GM23338 (cell line): ENCODE results near the gene POU2F3. TPM values are rescaled to one million over a fixed set of nuclear protein-coding genes. Genes with fewer than 3 reads are reported as not detected.

Source experiments
- ATAC-seq: fragments of 200-7000 bp; cut with Tn5 transposase; 3 replicates; pipeline ENCODE4 v1.9.1; 2020
- DNase-seq: peaks from one replicate; pipeline ENCODE4 v3.0.0-alpha.2; 2015; ENCODE audit warnings: low spot score
- H2AFZ ChIP-seq: fragments of 200-600 bp; sonication (generic); 2 replicates; pipeline ENCODE4 v1.8.0; 2016; ENCODE audit warnings: antibody characterized with exemption, mild to moderate bottlenecking, moderate library complexity
- H3F3A ChIP-seq: fragments of 200-600 bp; sonication (generic); replicated peaks from 2 replicates; pipeline ENCODE4 v1.8.0; 2017; ENCODE audit warnings: antibody characterized with exemption, mixed run types, low read depth
- H3K27ac ChIP-seq: fragments of 200-600 bp; sonication (generic); 2 replicates; pipeline ENCODE4 v1.6.1; 2016; ENCODE audit warnings: low read depth
- H3K27me3 ChIP-seq: fragments of 200-600 bp; sonication (generic); 2 replicates; pipeline ENCODE4 v1.8.0; 2016; ENCODE audit warnings: mild to moderate bottlenecking, mixed run types, moderate library complexity; ENCODE audit not compliant: insufficient read depth
- H3K36me3 ChIP-seq: fragments of 200-600 bp; sonication (generic); 2 replicates; pipeline ENCODE4 v1.8.0; 2016; ENCODE audit warnings: mild to moderate bottlenecking; ENCODE audit not compliant: insufficient read depth
- H3K4me1 ChIP-seq: fragments of 200-600 bp; sonication (generic); 2 replicates; pipeline ENCODE4 v1.8.0; 2016; ENCODE audit warnings: mild to moderate bottlenecking, moderate library complexity; ENCODE audit not compliant: insufficient read depth
- H3K4me2 ChIP-seq: fragments of 200-600 bp; sonication (generic); 2 replicates; pipeline ENCODE4 v1.7.1; 2017; ENCODE audit warnings: mixed run types
- H3K4me3 ChIP-seq: fragments of 200-600 bp; sonication (generic); 2 replicates; pipeline ENCODE4 v1.6.1; 2016; ENCODE audit warnings: mixed run types
- H3K79me2 ChIP-seq: fragments of 200-600 bp; sonication (generic); replicated peaks from 2 replicates; pipeline ENCODE4 v1.8.0; 2017; ENCODE audit warnings: mild to moderate bottlenecking; ENCODE audit not compliant: insufficient read depth
- H3K9me2 ChIP-seq: fragments of 200-600 bp; sonication (generic); 2 replicates; pipeline ENCODE4 v1.8.0; 2017; ENCODE audit not compliant: insufficient read depth
- H4K20me1 ChIP-seq: fragments of 200-600 bp; sonication (generic); replicated peaks from 2 replicates; pipeline ENCODE4 v1.8.0; 2017; ENCODE audit warnings: mild to moderate bottlenecking; ENCODE audit not compliant: insufficient read depth
- H3K27ac Mint-ChIP-seq: 2 replicates; pipeline ENCODE4 v1.8.0; 2020; ENCODE audit warnings: inconsistent platforms, mild to moderate bottlenecking, moderate library complexity, mixed read lengths
- H3K27me3 Mint-ChIP-seq: 3 replicates; pipeline ENCODE4 v1.8.0; 2022; ENCODE audit warnings: low read depth, mild to moderate bottlenecking, moderate library complexity, mixed read lengths, inconsistent platforms; ENCODE audit not compliant: insufficient read depth, poor library complexity
- H3K36me3 Mint-ChIP-seq: 3 replicates; pipeline ENCODE4 v1.8.0; 2021; ENCODE audit warnings: low read depth, mild to moderate bottlenecking, inconsistent platforms, moderate library complexity, mixed read lengths
- H3K4me1 Mint-ChIP-seq: 3 replicates; pipeline ENCODE4 v1.8.0; 2020; ENCODE audit warnings: mild to moderate bottlenecking, inconsistent platforms, mixed read lengths
- H3K4me3 Mint-ChIP-seq: 3 replicates; pipeline ENCODE4 v1.8.0; 2021; ENCODE audit warnings: moderate library complexity, mild to moderate bottlenecking, inconsistent platforms, mixed read lengths
- H3K9me3 Mint-ChIP-seq: 3 replicates; pipeline ENCODE4 v1.8.0; 2020; ENCODE audit warnings: moderate library complexity, mild to moderate bottlenecking, inconsistent platforms, mixed read lengths
- CREB1 ChIP-seq: fragments of 250-450 bp; sonication (Bioruptor Pico); IDR thresholded peaks from 2 replicates; pipeline ENCODE4 v1.5.0; 2020; ENCODE audit warnings: low read depth, mild to moderate bottlenecking, moderate library complexity
- CTCF ChIP-seq, 2 experiments: fragments of 200-600 bp in 1 of 2; sonication (generic) in 1 of 2; conservative IDR thresholded peaks; 2 replicates each; pipeline versions ENCODE4 v1.5.1 to v1.6.1; 2016 to 2017; ENCODE audit warnings: antibody characterized with exemption in 2 of 2, low read depth in 2 of 2, mild to moderate bottlenecking in 2 of 2, moderate library complexity in 1 of 2
- ETS1 ChIP-seq: IDR thresholded peaks from 2 replicates; pipeline ENCODE4 v1.6.1; 2016; ENCODE audit warnings: antibody characterized with exemption
- EZH2 ChIP-seq: fragments of 200-600 bp; sonication (generic); IDR thresholded peaks from one replicate; pipeline ENCODE4 v1.8.0; 2017; ENCODE audit warnings: antibody characterized with exemption, mild to moderate bottlenecking, low read depth; ENCODE audit not compliant: unreplicated experiment
- EZH2phosphoT487 ChIP-seq: fragments of 200-600 bp; sonication (generic); IDR thresholded peaks from one replicate; pipeline ENCODE4 v1.8.1; 2018; ENCODE audit warnings: antibody characterized with exemption; ENCODE audit not compliant: unreplicated experiment
- JUNB ChIP-seq: IDR thresholded peaks from one replicate; pipeline ENCODE4 v1.6.1; 2016; ENCODE audit warnings: antibody characterized with exemption; ENCODE audit not compliant: unreplicated experiment
- NANOG ChIP-seq: IDR thresholded peaks from 2 replicates; pipeline ENCODE4 v1.6.1; 2016; ENCODE audit warnings: antibody characterized with exemption, borderline replicate concordance
- POLR2AphosphoS5 ChIP-seq: IDR thresholded peaks from 2 replicates; pipeline ENCODE4 v1.6.1; 2016; ENCODE audit warnings: antibody characterized with exemption, low read depth
- REST ChIP-seq: IDR thresholded peaks from one replicate; pipeline ENCODE4 v1.6.1; 2018; ENCODE audit warnings: antibody characterized with exemption; ENCODE audit not compliant: unreplicated experiment
- STAT1 ChIP-seq: IDR thresholded peaks from one replicate; pipeline ENCODE4 v1.6.1; 2016; ENCODE audit warnings: antibody characterized with exemption; ENCODE audit not compliant: unreplicated experiment
- ZNF331 ChIP-seq: fragments of 250-450 bp; sonication (Bioruptor Pico); IDR thresholded peaks from 2 replicates; pipeline ENCODE4 v1.5.0; 2020; ENCODE audit warnings: low read depth, mild to moderate bottlenecking, moderate library complexity
- ZNF462 ChIP-seq: fragments of 250-450 bp; sonication (Bioruptor Pico); IDR thresholded peaks from 2 replicates; pipeline ENCODE4 v1.5.0; 2020; ENCODE audit warnings: mild to moderate bottlenecking, moderate library complexity
- polyA plus RNA-seq: library from polyadenylated mRNA; unstranded; fragments of >200 nt; fragmentation: Nextera tagmentation; extraction: Ambion mirVana; gene quantifications from 2 replicates; pipeline ENCODE4 v1.2.1, GENCODE V29; 2016
- total RNA-seq: library from RNA; depleted of rRNA; stranded (reverse); fragments of >200 nt; shearing (Covaris generic); gene quantifications from 2 replicates; pipeline ENCODE4 v1.2.3, GENCODE V29; 2014

The POU2F3 gene
- total and polyA plus RNA-seq, 2 experiments from 2014 or later: 0.45 to 0.79 TPM

- Histone ChIP-seq H3F3A (peaks cover 10% of the 10 kb centered on the region; the same call in 1 of the 2 replicates), H3K4me2 (no peak overlapping the region), H3K4me1 (peaks cover 7% of the 10 kb centered on the region), H3K36me3 (no peaks in the 10 kb centered on the region), H3K27me3 (peaks cover 13% of the 10 kb centered on the region; the same call in 1 of the 2 replicates), H3K4me3 (no peak overlapping the region), H3K79me2 (peaks cover 7% of the 10 kb centered on the region; the same call in 1 of the 2 replicates), H3K27ac (no peak overlapping the region), H2AFZ (no peak overlapping the region), H4K20me1 (peaks cover 3% of the 10 kb centered on the region; the same call in 1 of the 2 replicates), H3K9me2 (no peaks in the 10 kb centered on the region)
- H3K4me3 Mint-ChIP-seq: no peak overlapping the region
- DNase-seq: no peak
- no peak for TF ChIP-seq CTCF (conservative IDR thresholded peaks at IDR 0.05; ENCODE audit: low read depth in 2 of 2)
- no peak for TF ChIP-seq STAT1
- no peak for TF ChIP-seq EZH2
- TF ChIP-seq ZNF462: no peak
- no peak for TF ChIP-seq REST
- TF ChIP-seq ZNF331 (CRISPR knock-in tag): no peak
- no peak for TF ChIP-seq NANOG
- TF ChIP-seq JUNB: no peak
- no peak for TF ChIP-seq EZH2phosphoT487
- no peak for TF ChIP-seq POLR2AphosphoS5
- no peak for TF ChIP-seq ETS1
- TF ChIP-seq CREB1: no peak
- peaks cover 5% of the 10 kb centered on the region for H3K27me3 Mint-ChIP-seq
- H3K4me1 Mint-ChIP-seq: peaks cover 14% of the 10 kb centered on the region
- H3K36me3 Mint-ChIP-seq: peaks cover 8% of the 10 kb centered on the region; the same call in 2 of the 3 replicates
- no peaks in the 10 kb centered on the region for H3K9me3 Mint-ChIP-seq
- H3K27ac Mint-ChIP-seq: no peak overlapping the region; the same call in 1 of the 2 replicates
- no peak for ATAC-seq
These were observed 90.1 kb downstream of the POU2F3 start for GRCh38 chr11:120330045-120330444.
